Small intestine (tissue), 7 donors: Measurements from ENCODE around the gene CRYBA4. TPM values are rescaled to one million over a fixed set of nuclear protein-coding genes. Genes with fewer than 3 reads are reported as not detected.

Experiments
- DNase-seq, 2 donors: peaks; one replicate each; pipeline versions ENCODE4 v3.0.0 to v3.0.0-alpha.2; 2013
- FAIRE-seq: peaks from 2 replicates; lab custom pipeline; 2012; peaks lifted over from hg19 to GRCh38; lab: Jason Lieb, UNC
- H3K27ac ChIP-seq, 3 donors: one replicate each; pipeline ENCODE4 v1.5.1; 2013; ENCODE audit warnings: low read length in 2 of 3, mild to moderate bottlenecking in 2 of 3, control low read depth in 1 of 3, inconsistent platforms in 1 of 3, low read depth in 1 of 3, moderate library complexity in 1 of 3
- H3K27me3 ChIP-seq, 3 donors: one replicate each; pipeline ENCODE4 v1.6.1; 2013; ENCODE audit warnings: low read length in 3 of 3, inconsistent platforms in 1 of 3; ENCODE audit not compliant: control insufficient read depth in 3 of 3, insufficient read depth in 3 of 3
- H3K36me3 ChIP-seq, 3 donors: one replicate each; pipeline ENCODE4 v1.6.1; 2013; ENCODE audit warnings: low read length in 3 of 3, inconsistent platforms in 1 of 3, low read depth in 1 of 3, mild to moderate bottlenecking in 1 of 3, moderate library complexity in 1 of 3; ENCODE audit not compliant: control insufficient read depth in 3 of 3, insufficient read depth in 2 of 3
- H3K4me1 ChIP-seq, 3 donors: one replicate each; pipeline ENCODE4 v1.6.1; 2013; ENCODE audit warnings: low read length in 2 of 3, inconsistent platforms in 1 of 3, low read depth in 1 of 3, mild to moderate bottlenecking in 1 of 3, moderate library complexity in 1 of 3; ENCODE audit not compliant: control insufficient read depth in 3 of 3, insufficient read depth in 2 of 3
- H3K4me3 ChIP-seq, 3 donors: one replicate each; pipeline ENCODE4 v1.5.1; 2013; ENCODE audit warnings: low read length in 3 of 3, control low read depth in 1 of 3, inconsistent platforms in 1 of 3, low read depth in 1 of 3, mild to moderate bottlenecking in 1 of 3, moderate library complexity in 1 of 3
- H3K9me3 ChIP-seq, 2 donors: one replicate each; pipeline ENCODE4 v1.6.1; 2013; ENCODE audit warnings: low read depth in 1 of 2, low read length in 1 of 2; ENCODE audit not compliant: control insufficient read depth in 2 of 2, insufficient read depth in 1 of 2
- WGBS, 3 donors: extraction: QIAGEN DNeasy Blood & Tissue Kit; methylation state at CpG; one replicate each; pipeline ENCODE4 v1.1.7; 2013; 5-methylcytosine and 5-hydroxymethylcytosine counted together
- polyA plus RNA-seq, 4 donors: library from polyadenylated mRNA; stranded (reverse) in 3 of 4; unstranded in 1 of 4; fragments of 200-250 nt in 3 of 4; fragments of 120-200 nt in 1 of 4; gene quantifications; one replicate each; pipeline versions ENCODE4 v1.2.1 to v1.2.3, GENCODE V29; 2013
- donor health status: healthy with polysubstance abuse.
- donor health status: control.
- donor health status: control.
- donor health status: Bipolar disorder and iron deficiency.
- donor health status: healthy.

The CRYBA4 gene
- polyA plus RNA-seq, 4 donors = 0.06 to 0.10 TPM; not detected in 2

DNA sequence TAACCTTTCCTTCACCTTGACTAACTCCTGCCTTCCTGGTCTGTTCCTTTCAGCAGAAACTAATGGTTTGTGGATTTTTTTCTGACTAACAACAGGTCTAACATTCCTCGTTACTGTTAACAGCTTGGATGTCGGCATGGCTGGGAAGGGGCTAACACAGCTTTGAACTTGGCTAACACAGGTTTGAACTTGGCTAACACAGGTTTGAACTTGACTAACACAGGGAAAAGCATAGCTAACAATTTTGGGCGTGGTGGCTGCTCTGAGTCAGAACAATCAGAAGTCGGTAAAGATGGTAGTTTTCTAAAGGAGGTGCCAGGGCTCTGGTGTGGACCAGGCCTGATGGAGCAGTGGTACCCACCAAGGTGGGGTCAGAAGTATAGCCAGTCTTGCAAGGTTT, 51.7 kb downstream of the CRYBA4 start:
- H3K9me3 ChIP-seq = no peaks in the 10 kb centered on the region
- no peak for FAIRE-seq
- peak overlapping the region; percentile 82 to 90 (median 89) for H3K27ac ChIP-seq
- 10 to 19% (median 14%) methylated on average over 4 of the region's 4 CpGs for WGBS, 3 donors
- peak overlapping the region; percentile 51 to 82 (median 51) for H3K4me3 ChIP-seq
- H3K27me3 ChIP-seq = no peaks in the 10 kb centered on the region
- peaks cover 4 to 20% (median 13%) of the 10 kb centered on the region in 3 donors for H3K4me1 ChIP-seq
- H3K36me3 ChIP-seq = peaks cover 0 to 11% (median 0%) of the 10 kb centered on the region in 3 donors
- peak; percentile 42 to 43 for DNase-seq

- Histone ChIP-seq H3K4me1 (peaks cover 4 to 20% (median 13%) of the 10 kb centered on the region in 3 donors), H3K9me3 (no peaks in the 10 kb centered on the region), H3K36me3 (peaks cover 0 to 11% (median 0%) of the 10 kb centered on the region in 3 donors), H3K27me3 (no peaks in the 10 kb centered on the region), H3K4me3 (peak overlapping the region in 1 of 3 donors; percentile 51), H3K27ac (peak overlapping the region in 1 of 3 donors; percentile 90)
- FAIRE-seq = no peak
- 41 to 59% (median 43%) methylated on average over 9 of the region's 9 CpGs for WGBS, 3 donors
- peak; percentile 15 to 51 for DNase-seq
These were observed 52.7 kb downstream of the CRYBA4 start for GRCh38 chr22:26674211-26675190.

- DNase-seq (no peak), FAIRE-seq (no peak)
- 92 to 99% (median 95%) methylated on average over 4 of the region's 4 CpGs for WGBS, 3 donors
- peaks cover 0 to 19% (median 0%) of the 10 kb centered on the region in 3 donors for H3K36me3 ChIP-seq
- peaks cover 4 to 20% (median 13%) of the 10 kb centered on the region in 3 donors for H3K4me1 ChIP-seq
- H3K27ac ChIP-seq = no peak overlapping the region
- no peaks in the 10 kb centered on the region for H3K27me3 ChIP-seq
- H3K4me3 ChIP-seq = no peak overlapping the region
- H3K9me3 ChIP-seq = no peaks in the 10 kb centered on the region
These were observed 54.0 kb downstream of the CRYBA4 start for GRCh38 chr22:26675687-26676268.

DNA sequence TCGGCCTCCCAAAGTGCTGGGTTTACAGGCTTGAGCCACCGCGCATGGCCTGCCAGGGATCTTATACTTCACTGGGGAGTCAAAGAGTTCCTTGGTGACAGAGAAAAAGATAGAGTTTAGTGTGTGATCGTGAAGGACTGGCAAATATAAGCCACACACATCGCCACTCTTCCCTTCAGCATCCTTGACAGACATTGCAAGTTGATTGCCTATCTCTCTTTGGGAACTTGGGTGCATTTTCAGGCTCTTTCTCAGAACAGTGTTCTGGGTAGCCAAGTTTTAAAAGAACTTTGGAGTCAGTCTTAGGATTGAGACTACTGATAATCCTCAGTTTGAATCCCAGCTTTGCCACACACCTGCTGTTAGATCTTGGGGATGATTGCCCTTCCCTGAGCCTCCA, 55.5 kb downstream of the CRYBA4 start:
- H3K4me1 ChIP-seq = peaks cover 4 to 16% (median 13%) of the 10 kb centered on the region in 3 donors
- no peak for DNase-seq
- no peak overlapping the region for H3K27ac ChIP-seq
- H3K9me3 ChIP-seq = peaks cover 0 to 3% of the 10 kb centered on the region in 2 donors
- H3K27me3 ChIP-seq = no peaks in the 10 kb centered on the region
- 87 to 89% (median 89%) methylated on average over 5 of the region's 5 CpGs for WGBS, 3 donors
- no peak overlapping the region for H3K4me3 ChIP-seq
- FAIRE-seq = no peak
- peaks cover 0 to 32% (median 8%) of the 10 kb centered on the region in 3 donors for H3K36me3 ChIP-seq

GRCh38 chr22:26679003-26679629, 57.4 kb downstream of the CRYBA4 start:
- WGBS, 3 donors = 52 to 56% (median 55%) methylated on average over 9 of the region's 9 CpGs
- no peak overlapping the region for H3K4me3 ChIP-seq
- peaks cover 0 to 38% (median 8%) of the 10 kb centered on the region in 3 donors for H3K36me3 ChIP-seq
- peaks cover 0 to 4% of the 10 kb centered on the region in 2 donors for H3K9me3 ChIP-seq
- H3K27me3 ChIP-seq = no peaks in the 10 kb centered on the region
- DNase-seq = peak; percentile 67 to 73
- H3K27ac ChIP-seq = no peak overlapping the region
- FAIRE-seq = no peak
- H3K4me1 ChIP-seq = peaks cover 4 to 12% (median 9%) of the 10 kb centered on the region in 3 donors

Other genes starting within 250 kb of the CRYBA4 start
- 1 to 10 TPM in 1 of 4 donors, under 1 TPM in 3; 0.45 to 1.8 (median 0.65) TPM for gene ASPHD2, start 192.7 kb upstream of the CRYBA4 start, polyA plus RNA-seq
- 10 to 100 TPM in 3 of 4 donors, 1 to 10 TPM in 1; 9.8 to 49.2 (median 14.3) TPM for gene HPS4, start 138.2 kb upstream of the CRYBA4 start, polyA plus RNA-seq
- gene SRRD, start 138.1 kb upstream of the CRYBA4 start, polyA plus RNA-seq = 10 to 100 TPM in 2 of 4 donors, 1 to 10 TPM in 2; 9.2 to 18.0 (median 13.5) TPM
- gene TFIP11, start 109.5 kb upstream of the CRYBA4 start, polyA plus RNA-seq = 10 to 100 TPM; 14.5 to 33.0 (median 32.5) TPM
- gene TPST2, start 31.8 kb upstream of the CRYBA4 start, polyA plus RNA-seq = 10 to 100 TPM in 2 of 4 donors, 1 to 10 TPM in 2; 6.3 to 29.2 (median 16.6) TPM
- gene CRYBB1, start 3.9 kb upstream of the CRYBA4 start, polyA plus RNA-seq = under 1 TPM in 2 of 4 donors, not detected in 2; 0.25 to 0.75 TPM
- gene MIAT, start 35.6 kb downstream of the CRYBA4 start, polyA plus RNA-seq = 1 to 10 TPM in 1 of 4 donors, under 1 TPM in 2, not detected in 1; 0.27 to 1.3 (median 0.58) TPM